SK-N-MC (cell line): ENCODE results near the gene PDE8A.

Experiments
- EZH2 ChIP-seq: fragments of 200-600 bp; sonication (generic); IDR thresholded peaks from one replicate; pipeline ENCODE4 v1.6.1; 2017; ENCODE audit warnings: antibody characterized with exemption
- POLR2AphosphoS5 ChIP-seq: IDR thresholded peaks from 2 replicates; pipeline ENCODE4 v1.6.1; 2012; ENCODE audit warnings: mild to moderate bottlenecking, low read depth, low read length, borderline replicate concordance

DNA sequence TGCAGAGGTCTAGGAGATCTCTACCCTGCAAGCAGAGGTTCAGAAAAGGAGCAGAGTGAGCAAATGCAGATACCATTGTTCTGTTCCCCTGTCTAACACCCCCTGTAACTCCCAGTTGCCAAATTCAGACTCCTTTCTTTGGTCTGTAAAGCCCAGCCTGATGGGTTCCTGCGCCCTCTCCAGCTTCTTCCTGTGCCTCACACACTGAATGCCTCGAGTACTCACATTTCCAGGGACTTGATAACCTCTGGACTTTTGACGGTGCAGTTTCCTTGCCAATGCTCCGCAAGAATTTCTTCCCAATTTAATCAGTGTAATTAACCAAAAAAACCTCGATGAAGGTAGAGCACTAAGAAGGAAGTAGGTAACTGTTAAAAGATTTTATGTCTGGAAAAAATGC, 19.3 kb downstream of the PDE8A start:
- TF ChIP-seq EZH2 (no peak), POLR2AphosphoS5 (no peak)
